Hepatocyte (in vitro differentiated cells): ENCODE data around the gene MTA2.

ENCODE experiments used
- CTCF ChIP-seq: fragments of 200-600 bp; sonication (generic); IDR thresholded peaks from 2 replicates; pipeline ENCODE4 v1.5.1; 2016; ENCODE audit warnings: antibody characterized with exemption, mild to moderate bottlenecking; ENCODE audit not compliant: poor library complexity
- EZH2 ChIP-seq: fragments of 200-600 bp; sonication (generic); IDR thresholded peaks from 2 replicates; pipeline ENCODE4 v1.6.1; 2016; ENCODE audit warnings: antibody characterized with exemption, mild to moderate bottlenecking, borderline replicate concordance
- EZH2phosphoT487 ChIP-seq: fragments of 200-600 bp; sonication (generic); IDR thresholded peaks from one replicate; pipeline ENCODE4 v1.6.1; 2018; ENCODE audit warnings: antibody characterized with exemption, mild to moderate bottlenecking, low read depth, moderate library complexity; ENCODE audit not compliant: unreplicated experiment, severe bottlenecking

GRCh38 chr11:62603776-62604299 lies 2.2 kb upstream of the MTA2 start:
- TF ChIP-seq CTCF (no peak), EZH2 (no peak), EZH2phosphoT487 (no peak)
